Kidney (tissue), 14 donors: ENCODE measurements around the gene IPPK. TPM values are rescaled to one million over a fixed set of nuclear protein-coding genes. Genes with fewer than 3 reads are reported as not detected.
A peak's percentile ranks its signal among the peaks of the same experiment; 100 is the strongest.

ENCODE experiments used
- DNase-seq, 5 donors: peaks; one replicate each; pipeline ENCODE4 v3.0.0-alpha.2; 2013 to 2020
- FAIRE-seq: peaks from 2 replicates; lab custom pipeline; 2012; peaks lifted over from hg19 to GRCh38; lab: Jason Lieb, UNC
- H3K27ac ChIP-seq, 2 donors: one replicate each; pipeline ENCODE4 v1.7.0; 2013; ENCODE audit warnings: low read depth in 2 of 2, low read length in 2 of 2, inconsistent platforms in 1 of 2
- H3K27me3 ChIP-seq: one replicate; pipeline ENCODE4 v1.7.1; 2013; ENCODE audit warnings: low read length, inconsistent platforms; ENCODE audit not compliant: control insufficient read depth, insufficient read depth
- H3K36me3 ChIP-seq, 3 donors: one replicate each; pipeline versions ENCODE4 v1.7.0 to v1.7.1; 2013; ENCODE audit warnings: low read length in 3 of 3, control low read depth in 1 of 3, inconsistent platforms in 1 of 3; ENCODE audit not compliant: insufficient read depth in 3 of 3, control insufficient read depth in 2 of 3
- H3K4me1 ChIP-seq, 3 donors: one replicate each; pipeline versions ENCODE4 v1.7.0 to v1.7.1; 2013; ENCODE audit warnings: low read length in 3 of 3, inconsistent platforms in 1 of 3, low read depth in 1 of 3; ENCODE audit not compliant: control insufficient read depth in 2 of 3, insufficient read depth in 2 of 3
- H3K4me3 ChIP-seq, 3 donors: one replicate each; pipeline versions ENCODE4 v1.7.0 to v1.8.1; 2013; ENCODE audit warnings: low read length in 3 of 3, control low read depth in 1 of 3, inconsistent platforms in 1 of 3
- H3K9ac ChIP-seq, 3 donors: one replicate each; pipeline versions ENCODE4 v1.7.0 to v1.7.1; 2013; ENCODE audit warnings: low read length in 3 of 3, control low read depth in 1 of 3, inconsistent platforms in 1 of 3
- H3K9me3 ChIP-seq, 3 donors: one replicate each; pipeline versions ENCODE4 v1.7.0 to v1.7.1; 2013; ENCODE audit warnings: low read length in 3 of 3, control low read depth in 1 of 3, inconsistent platforms in 1 of 3; ENCODE audit not compliant: control insufficient read depth in 2 of 3, insufficient read depth in 1 of 3
- intact Hi-C: fragments of 100-400 bp; cut with DNase I; formaldehyde crosslinking; loops from one replicate; pipeline ENCODE4 v1.11.1; 2022
- polyA plus RNA-seq: library from polyadenylated mRNA; stranded (reverse); fragments of 350-450 nt; fragmentation: Illumina TruSeq; extraction: RNeasy Lipid Tissue Mini Kit (QIAGEN cat#74804); gene quantifications from one replicate; pipeline ENCODE4 v1.2.3, GENCODE V29; 2014; ENCODE audit warnings: low read depth, low replicate concordance; ENCODE audit not compliant: insufficient read depth
- total RNA-seq: library from RNA; stranded (reverse); fragmentation: NEBNext Ultra II Directional; extraction: Animal tissue kit (Norgen Biotek cat#: 25700); gene quantifications from one replicate; pipeline ENCODE4 v1.2.1, GENCODE V29; 2021
- TF ChIP-seq, protein P1 (sequence below): IDR thresholded peaks from 3 replicates; pipeline ENCODE4 v1.5.1; 2012; ENCODE audit warnings: mild to moderate bottlenecking, moderate library complexity, borderline replicate concordance; ENCODE audit not compliant: insufficient read depth; ENCODE audit errors: extremely low read depth
- donor health status: control.
- donor health status: control.
- donor health status: control.
- donor health status: control.
- donor health status: control.
- donor health status: DM: yes; HTN: yes; CAD: no.
- donor health status: Normal renal cell carcinoma (clear cell type).

Gene IPPK
- total and polyA plus RNA-seq, 2 donors from 2014 or later, result 7.3 to 10.2 TPM

DNA sequence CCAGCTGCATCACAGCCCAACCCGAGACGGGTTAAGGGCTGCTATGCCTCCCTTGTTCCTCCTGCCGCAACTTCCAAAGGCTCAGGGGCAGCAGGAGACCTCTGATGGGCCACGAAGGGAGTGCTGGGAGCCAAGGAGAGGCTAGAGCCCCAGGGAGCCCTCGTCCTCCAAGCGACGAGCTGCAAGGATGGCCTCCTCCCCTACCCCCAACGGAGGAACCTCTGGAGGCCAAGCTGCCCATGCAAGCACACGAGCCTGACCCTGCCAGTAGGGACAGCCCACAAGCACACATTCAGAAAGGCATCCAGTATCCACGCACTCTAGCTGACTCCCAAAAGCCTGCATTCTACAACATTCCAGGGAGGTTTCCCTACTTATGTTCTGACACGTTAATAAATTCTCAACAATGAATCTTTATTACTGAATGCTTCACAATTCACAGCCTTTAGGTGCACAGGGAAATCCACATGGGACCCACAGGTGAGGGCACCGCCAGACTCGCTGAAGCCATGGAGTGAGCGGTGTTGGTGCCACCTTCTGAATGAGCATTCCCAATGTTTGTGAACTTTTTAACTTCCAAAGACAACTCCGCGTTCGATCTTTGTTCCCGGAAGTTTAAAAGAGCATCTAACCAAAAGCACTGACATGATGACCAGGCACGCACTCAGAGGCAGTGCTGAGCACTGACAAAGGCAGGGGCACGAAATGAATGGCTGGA lies 28.7 kb downstream of the IPPK start:
- intact Hi-C loops, result no loop called here
- no peak overlapping the region for H3K4me3 ChIP-seq
- H3K27me3 ChIP-seq, result no peaks in the 10 kb centered on the region
- FAIRE-seq, result no peak
- H3K36me3 ChIP-seq, result peaks cover 0 to 45% (median 24%) of the 10 kb centered on the region in 3 donors
- no peak overlapping the region for H3K27ac ChIP-seq
- peaks cover 0 to 3% (median 0%) of the 10 kb centered on the region in 3 donors for H3K9me3 ChIP-seq
- H3K9ac ChIP-seq, result no peak overlapping the region
- DNase-seq, result peak in 2 of 5 donors; percentile 21 to 65
- TF ChIP-seq, protein P1, sequence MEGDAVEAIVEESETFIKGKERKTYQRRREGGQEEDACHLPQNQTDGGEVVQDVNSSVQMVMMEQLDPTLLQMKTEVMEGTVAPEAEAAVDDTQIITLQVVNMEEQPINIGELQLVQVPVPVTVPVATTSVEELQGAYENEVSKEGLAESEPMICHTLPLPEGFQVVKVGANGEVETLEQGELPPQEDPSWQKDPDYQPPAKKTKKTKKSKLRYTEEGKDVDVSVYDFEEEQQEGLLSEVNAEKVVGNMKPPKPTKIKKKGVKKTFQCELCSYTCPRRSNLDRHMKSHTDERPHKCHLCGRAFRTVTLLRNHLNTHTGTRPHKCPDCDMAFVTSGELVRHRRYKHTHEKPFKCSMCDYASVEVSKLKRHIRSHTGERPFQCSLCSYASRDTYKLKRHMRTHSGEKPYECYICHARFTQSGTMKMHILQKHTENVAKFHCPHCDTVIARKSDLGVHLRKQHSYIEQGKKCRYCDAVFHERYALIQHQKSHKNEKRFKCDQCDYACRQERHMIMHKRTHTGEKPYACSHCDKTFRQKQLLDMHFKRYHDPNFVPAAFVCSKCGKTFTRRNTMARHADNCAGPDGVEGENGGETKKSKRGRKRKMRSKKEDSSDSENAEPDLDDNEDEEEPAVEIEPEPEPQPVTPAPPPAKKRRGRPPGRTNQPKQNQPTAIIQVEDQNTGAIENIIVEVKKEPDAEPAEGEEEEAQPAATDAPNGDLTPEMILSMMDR, result no peak
- no peaks in the 10 kb centered on the region for H3K4me1 ChIP-seq

DNA sequence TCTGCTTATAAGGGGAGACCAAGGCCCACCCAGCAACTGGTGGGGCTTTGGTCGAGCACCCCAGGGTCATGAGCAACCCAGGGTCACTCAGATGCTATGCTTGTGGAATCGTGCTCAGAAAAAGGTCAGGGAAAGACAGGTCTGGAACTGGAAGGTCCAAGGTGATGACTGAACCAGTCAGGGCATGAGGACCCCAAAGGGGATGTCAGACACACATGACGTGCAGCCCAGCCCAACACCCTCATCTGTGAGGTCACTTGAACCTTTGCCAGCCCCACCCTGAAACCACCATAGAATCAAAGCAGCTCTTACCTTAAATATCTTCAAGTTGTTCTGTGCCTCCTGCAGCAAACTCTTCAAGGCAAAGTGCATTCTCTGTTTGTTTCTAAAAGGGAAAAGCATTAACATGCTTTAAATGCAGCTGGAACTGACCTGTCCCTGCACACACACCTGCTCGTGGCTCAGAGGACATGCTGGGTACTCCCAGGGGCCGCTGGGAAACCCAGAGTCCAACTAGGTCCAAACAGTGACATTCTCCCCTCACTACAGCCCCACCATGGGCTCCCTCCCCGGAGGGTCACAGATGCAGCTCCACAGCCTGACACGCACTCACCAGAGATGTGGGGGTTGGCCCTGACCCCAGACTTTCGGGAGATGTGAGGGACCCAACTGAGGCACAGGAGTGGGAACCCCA lies 29.4 kb downstream of the IPPK start:
- intact Hi-C loops, result no loop called here
- no peaks in the 10 kb centered on the region for H3K27me3 ChIP-seq
- FAIRE-seq (no peak), DNase-seq (peak in 1 of 5 donors; percentile 57)
- H3K4me3 ChIP-seq, result no peak overlapping the region
- TF ChIP-seq, protein P1, result no peak
- H3K9ac ChIP-seq, result no peak overlapping the region
- no peaks in the 10 kb centered on the region for H3K9me3 ChIP-seq
- peaks cover 0 to 49% (median 29%) of the 10 kb centered on the region in 3 donors for H3K36me3 ChIP-seq
- no peak overlapping the region for H3K27ac ChIP-seq
- no peaks in the 10 kb centered on the region for H3K4me1 ChIP-seq

DNA sequence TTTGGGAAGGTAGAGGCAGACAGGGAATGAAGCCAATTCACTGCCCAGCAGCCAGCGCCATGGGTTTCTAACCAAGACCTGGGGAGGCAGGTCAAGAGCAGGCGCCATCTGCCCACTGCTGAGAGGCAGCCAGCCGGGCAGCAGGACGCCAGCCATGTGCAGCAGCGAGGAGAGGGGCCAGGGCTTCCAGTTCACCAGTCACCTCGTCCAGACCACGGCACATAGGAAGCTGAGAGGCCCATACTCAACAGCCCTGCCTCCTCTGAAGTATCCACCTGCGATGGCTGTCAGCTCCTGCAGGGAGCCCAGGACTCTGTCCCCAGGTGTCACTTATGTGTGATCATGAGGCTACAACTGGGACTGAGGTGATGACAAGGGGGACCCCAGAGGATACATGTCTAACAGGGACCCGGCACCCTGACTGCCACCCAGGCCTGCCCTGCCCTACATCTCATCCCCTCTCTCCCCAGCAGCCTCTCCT lies 30.1 kb downstream of the IPPK start:
- H3K36me3 ChIP-seq, result peaks cover 0 to 51% (median 29%) of the 10 kb centered on the region in 3 donors
- DNase-seq (peak in 1 of 5 donors; percentile 56), FAIRE-seq (no peak)
- H3K9ac ChIP-seq, result no peak overlapping the region
- intact Hi-C loops, result loop anchor here (10.0 kb wide), 2 partner anchors 305 to 505 kb away; no protein-coding TSS in a partner anchor
- no peak overlapping the region for H3K4me3 ChIP-seq
- no peak overlapping the region for H3K27ac ChIP-seq
- no peaks in the 10 kb centered on the region for H3K27me3 ChIP-seq
- H3K9me3 ChIP-seq, result no peaks in the 10 kb centered on the region
- TF ChIP-seq, protein P1, result no peak
- no peaks in the 10 kb centered on the region for H3K4me1 ChIP-seq
